ENCODE measurements around the gene NR4A1. TPM values are rescaled to one million over a fixed set of nuclear protein-coding genes. Genes with fewer than 3 reads are reported as not detected.

Gene NR4A1
- total and polyA plus RNA-seq, 2 of the 13 experiments (the other 11 are each of a cell fraction or from before 2014, with no cell fraction given): 5.7 to 15.2 TPM

DNA sequence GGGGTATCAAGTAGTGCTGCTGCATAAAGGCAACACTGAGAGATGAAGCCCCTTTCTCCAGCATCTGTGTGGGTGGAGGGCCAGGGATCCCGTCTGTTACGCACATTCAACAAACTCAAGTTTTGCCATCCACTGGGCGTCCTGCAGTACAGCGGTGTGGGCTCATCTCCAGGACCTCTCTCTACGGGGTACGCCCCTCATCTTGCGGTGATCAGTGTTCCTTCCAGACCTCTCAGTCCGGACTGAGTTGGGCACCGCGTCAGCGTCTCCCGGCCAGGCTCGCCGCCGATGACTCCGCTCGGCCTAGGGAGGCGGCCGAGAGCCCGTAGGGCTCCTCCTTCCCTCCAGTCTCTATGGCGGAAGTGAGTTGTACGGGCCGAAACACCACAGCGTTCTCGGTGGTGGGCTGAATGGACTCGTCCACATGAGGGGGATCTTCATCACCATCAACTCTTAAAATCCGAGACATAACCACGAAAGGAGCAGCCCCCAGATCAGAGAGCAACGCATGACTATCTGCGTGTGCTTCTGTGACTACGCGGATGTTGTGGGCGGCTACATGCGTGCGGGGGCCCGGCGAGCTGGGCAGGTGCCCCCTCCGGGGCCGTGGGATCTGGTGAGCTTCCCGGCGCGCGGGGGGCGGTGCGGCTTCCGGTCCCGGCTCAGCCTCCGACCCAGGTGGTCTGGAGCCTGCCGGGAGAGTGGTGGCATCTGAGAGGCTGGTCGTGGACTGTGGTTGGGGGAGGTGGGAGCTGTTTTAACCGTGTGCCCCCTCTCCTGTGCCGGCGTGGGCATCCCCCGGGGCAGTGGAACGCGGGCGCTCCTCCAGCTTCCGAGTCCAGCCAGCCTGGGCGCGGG is 18.3 kb downstream of the NR4A1 start, which contains the start of gene ATG101 (continued):
- TF ChIP-seq, protein P1, sequence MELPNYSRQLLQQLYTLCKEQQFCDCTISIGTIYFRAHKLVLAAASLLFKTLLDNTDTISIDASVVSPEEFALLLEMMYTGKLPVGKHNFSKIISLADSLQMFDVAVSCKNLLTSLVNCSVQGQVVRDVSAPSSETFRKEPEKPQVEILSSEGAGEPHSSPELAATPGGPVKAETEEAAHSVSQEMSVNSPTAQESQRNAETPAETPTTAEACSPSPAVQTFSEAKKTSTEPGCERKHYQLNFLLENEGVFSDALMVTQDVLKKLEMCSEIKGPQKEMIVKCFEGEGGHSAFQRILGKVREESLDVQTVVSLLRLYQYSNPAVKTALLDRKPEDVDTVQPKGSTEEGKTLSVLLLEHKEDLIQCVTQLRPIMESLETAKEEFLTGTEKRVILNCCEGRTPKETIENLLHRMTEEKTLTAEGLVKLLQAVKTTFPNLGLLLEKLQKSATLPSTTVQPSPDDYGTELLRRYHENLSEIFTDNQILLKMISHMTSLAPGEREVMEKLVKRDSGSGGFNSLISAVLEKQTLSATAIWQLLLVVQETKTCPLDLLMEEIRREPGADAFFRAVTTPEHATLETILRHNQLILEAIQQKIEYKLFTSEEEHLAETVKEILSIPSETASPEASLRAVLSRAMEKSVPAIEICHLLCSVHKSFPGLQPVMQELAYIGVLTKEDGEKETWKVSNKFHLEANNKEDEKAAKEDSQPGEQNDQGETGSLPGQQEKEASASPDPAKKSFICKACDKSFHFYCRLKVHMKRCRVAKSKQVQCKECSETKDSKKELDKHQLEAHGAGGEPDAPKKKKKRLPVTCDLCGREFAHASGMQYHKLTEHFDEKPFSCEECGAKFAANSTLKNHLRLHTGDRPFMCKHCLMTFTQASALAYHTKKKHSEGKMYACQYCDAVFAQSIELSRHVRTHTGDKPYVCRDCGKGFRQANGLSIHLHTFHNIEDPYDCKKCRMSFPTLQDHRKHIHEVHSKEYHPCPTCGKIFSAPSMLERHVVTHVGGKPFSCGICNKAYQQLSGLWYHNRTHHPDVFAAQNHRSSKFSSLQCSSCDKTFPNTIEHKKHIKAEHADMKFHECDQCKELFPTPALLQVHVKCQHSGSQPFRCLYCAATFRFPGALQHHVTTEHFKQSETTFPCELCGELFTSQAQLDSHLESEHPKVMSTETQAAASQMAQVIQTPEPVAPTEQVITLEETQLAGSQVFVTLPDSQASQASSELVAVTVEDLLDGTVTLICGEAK (IDR thresholded peaks at IDR 0.05): peak; percentile 46; the same call in 1 of the 2 replicates
- TF ChIP-seq, protein P1 (CRISPR knock-in tag; IDR thresholded peaks at IDR 0.05): 0 out of 2 replicates have a peak, but pooled peaks have one; percentile 3
- TF ChIP-seq, protein P2, sequence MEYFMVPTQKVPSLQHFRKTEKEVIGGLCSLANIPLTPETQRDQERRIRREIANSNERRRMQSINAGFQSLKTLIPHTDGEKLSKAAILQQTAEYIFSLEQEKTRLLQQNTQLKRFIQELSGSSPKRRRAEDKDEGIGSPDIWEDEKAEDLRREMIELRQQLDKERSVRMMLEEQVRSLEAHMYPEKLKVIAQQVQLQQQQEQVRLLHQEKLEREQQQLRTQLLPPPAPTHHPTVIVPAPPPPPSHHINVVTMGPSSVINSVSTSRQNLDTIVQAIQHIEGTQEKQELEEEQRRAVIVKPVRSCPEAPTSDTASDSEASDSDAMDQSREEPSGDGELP (IDR thresholded peaks at IDR 0.05; ENCODE audit: borderline replicate concordance, low read depth): peak; percentile 61; the same call in 1 of the 2 replicates
- TF ChIP-seq HNRNPL (IDR thresholded peaks at IDR 0.05; ENCODE audit: low read depth, low read length) (no peak), SIX1 (CRISPR knock-in tag; IDR thresholded peaks at IDR 0.05; ENCODE audit: borderline replicate concordance) (no peak), ZNF121 (CRISPR knock-in tag; IDR thresholded peaks at IDR 0.05) (no peak), KDM2A (CRISPR knock-in tag; IDR thresholded peaks at IDR 0.05; ENCODE audit: borderline replicate concordance, low read depth) (peak; percentile 84; the same call in 1 of the 2 replicates), EP300 (IDR thresholded peaks at IDR 0.05; ENCODE audit: low read depth in 2 of 2, low read length in 2 of 2) (peak in 1 of 2 experiments; percentile 22; a peak in 1 of 4 replicates), EP300 (CRISPR knock-in tag; IDR thresholded peaks at IDR 0.05; ENCODE audit: borderline replicate concordance) (no peak; the same call in 1 of the 2 replicates), ZNF543 (CRISPR knock-in tag; IDR thresholded peaks at IDR 0.05) (0 out of 2 replicates have a peak, but pooled peaks have one; percentile 22), CEBPB (IDR thresholded peaks at IDR 0.05; ENCODE audit: borderline replicate concordance, low read depth, low read length) (no peak)
- TF ChIP-seq, protein P3, sequence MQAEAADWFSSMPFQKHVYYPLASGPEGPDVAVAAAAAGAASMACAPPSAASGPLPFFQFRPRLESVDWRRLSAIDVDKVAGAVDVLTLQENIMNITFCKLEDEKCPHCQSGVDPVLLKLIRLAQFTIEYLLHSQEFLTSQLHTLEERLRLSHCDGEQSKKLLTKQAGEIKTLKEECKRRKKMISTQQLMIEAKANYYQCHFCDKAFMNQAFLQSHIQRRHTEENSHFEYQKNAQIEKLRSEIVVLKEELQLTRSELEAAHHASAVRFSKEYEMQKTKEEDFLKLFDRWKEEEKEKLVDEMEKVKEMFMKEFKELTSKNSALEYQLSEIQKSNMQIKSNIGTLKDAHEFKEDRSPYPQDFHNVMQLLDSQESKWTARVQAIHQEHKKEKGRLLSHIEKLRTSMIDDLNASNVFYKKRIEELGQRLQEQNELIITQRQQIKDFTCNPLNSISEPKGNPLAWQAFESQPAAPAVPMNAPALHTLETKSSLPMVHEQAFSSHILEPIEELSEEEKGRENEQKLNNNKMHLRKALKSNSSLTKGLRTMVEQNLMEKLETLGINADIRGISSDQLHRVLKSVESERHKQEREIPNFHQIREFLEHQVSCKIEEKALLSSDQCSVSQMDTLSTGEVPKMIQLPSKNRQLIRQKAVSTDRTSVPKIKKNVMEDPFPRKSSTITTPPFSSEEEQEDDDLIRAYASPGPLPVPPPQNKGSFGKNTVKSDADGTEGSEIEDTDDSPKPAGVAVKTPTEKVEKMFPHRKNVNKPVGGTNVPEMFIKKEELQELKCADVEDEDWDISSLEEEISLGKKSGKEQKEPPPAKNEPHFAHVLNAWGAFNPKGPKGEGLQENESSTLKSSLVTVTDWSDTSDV (CRISPR knock-in tag; IDR thresholded peaks at IDR 0.05): no peak

Measured in HepG2 (cell line).